Upper lobe of right lung (tissue), 1 donor: ENCODE measurements around the gene KCNN1. TPM values are rescaled to one million over a fixed set of nuclear protein-coding genes. Genes with fewer than 3 reads are reported as not detected.

Experiments
- ATAC-seq: fragments of 200-7000 bp; cut with Tn5 transposase; one replicate; pipeline ENCODE4 v1.9.1; 2020; ENCODE audit warnings: mild to moderate bottlenecking, moderate library complexity
- DNase-seq: peaks from one replicate; pipeline ENCODE4 v3.0.0-alpha.2; 2020
- H3K27ac ChIP-seq: fragments of 200-600 bp; one replicate; pipeline ENCODE4 v1.8.0; 2022
- H3K27me3 ChIP-seq: fragments of 200-600 bp; one replicate; pipeline ENCODE4 v1.8.0; 2022; ENCODE audit warnings: mild to moderate bottlenecking
- H3K36me3 ChIP-seq: fragments of 200-600 bp; one replicate; pipeline ENCODE4 v1.8.0; 2022
- H3K4me1 ChIP-seq: fragments of 200-600 bp; one replicate; pipeline ENCODE4 v1.8.0; 2022
- H3K4me3 ChIP-seq: fragments of 200-600 bp; one replicate; pipeline ENCODE4 v1.8.0; 2022; ENCODE audit warnings: mild to moderate bottlenecking
- H3K9me3 ChIP-seq: fragments of 200-600 bp; one replicate; pipeline ENCODE4 v1.8.0; 2022
- intact Hi-C: fragments of 100-400 bp; cut with DNase I; formaldehyde crosslinking; loops from one replicate; pipeline ENCODE4 v1.11.0; 2022
- total RNA-seq: library from RNA; stranded (reverse); fragmentation: NEBNext Ultra II Directional; extraction: Animal tissue kit (Norgen Biotek cat#: 25700); gene quantifications from one replicate; pipeline ENCODE4 v1.2.1, GENCODE V29; 2021
- TF ChIP-seq, protein P1 (sequence below): fragments of 200-600 bp; IDR thresholded peaks from one replicate; pipeline ENCODE4 v1.8.0; 2022; ENCODE audit warnings: antibody characterized with exemption
- donor health status: DM: no; HTN: yes; CAD: no; lungs with severe emphysema.

Gene KCNN1
- total RNA-seq, 1 donor from 2014 or later, result not detected

- ATAC-seq (peak; percentile 91), DNase-seq (peak; percentile 91)
- TF ChIP-seq, protein P1, sequence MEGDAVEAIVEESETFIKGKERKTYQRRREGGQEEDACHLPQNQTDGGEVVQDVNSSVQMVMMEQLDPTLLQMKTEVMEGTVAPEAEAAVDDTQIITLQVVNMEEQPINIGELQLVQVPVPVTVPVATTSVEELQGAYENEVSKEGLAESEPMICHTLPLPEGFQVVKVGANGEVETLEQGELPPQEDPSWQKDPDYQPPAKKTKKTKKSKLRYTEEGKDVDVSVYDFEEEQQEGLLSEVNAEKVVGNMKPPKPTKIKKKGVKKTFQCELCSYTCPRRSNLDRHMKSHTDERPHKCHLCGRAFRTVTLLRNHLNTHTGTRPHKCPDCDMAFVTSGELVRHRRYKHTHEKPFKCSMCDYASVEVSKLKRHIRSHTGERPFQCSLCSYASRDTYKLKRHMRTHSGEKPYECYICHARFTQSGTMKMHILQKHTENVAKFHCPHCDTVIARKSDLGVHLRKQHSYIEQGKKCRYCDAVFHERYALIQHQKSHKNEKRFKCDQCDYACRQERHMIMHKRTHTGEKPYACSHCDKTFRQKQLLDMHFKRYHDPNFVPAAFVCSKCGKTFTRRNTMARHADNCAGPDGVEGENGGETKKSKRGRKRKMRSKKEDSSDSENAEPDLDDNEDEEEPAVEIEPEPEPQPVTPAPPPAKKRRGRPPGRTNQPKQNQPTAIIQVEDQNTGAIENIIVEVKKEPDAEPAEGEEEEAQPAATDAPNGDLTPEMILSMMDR, result peak; percentile 97
- Histone ChIP-seq H3K36me3 (peaks cover 37% of the 10 kb centered on the region), H3K4me3 (peak overlapping the region; percentile 65), H3K9me3 (no peaks in the 10 kb centered on the region), H3K4me1 (peaks cover 19% of the 10 kb centered on the region), H3K27ac (peak overlapping the region; percentile 89), H3K27me3 (no peaks in the 10 kb centered on the region)
- intact Hi-C loops, result loop anchor here (2.0 kb wide), 1 partner anchor 52 kb away; no protein-coding TSS in a partner anchor
Measured at GRCh38 chr19:18007044-18007916, 40.4 kb downstream of the KCNN1 start.

GRCh38 chr19:18007917-18008673, 41.2 kb downstream of the KCNN1 start, which contains the start of gene ARRDC2:
ARRDC2 (plus strand) TSS chr19:18008170; CDS start chr19:18008311, 141 bp downstream.
- Histone ChIP-seq H3K27ac (peak within 1 kb of the TSS; percentile 89), H3K27me3 (no peaks in the 10 kb centered on the region), H3K9me3 (no peaks in the 10 kb centered on the region), H3K4me1 (peaks cover 15% of the 10 kb centered on the region), H3K4me3 (peak within 1 kb of the TSS; percentile 65), H3K36me3 (peaks cover 45% of the 10 kb centered on the region)
- peak; percentile 94 for DNase-seq
- intact Hi-C loops, result loop anchor here (2.0 kb wide), 1 partner anchor 51 kb away; no protein-coding TSS in a partner anchor
- ATAC-seq, result peak; percentile 88
- TF ChIP-seq, protein P1, result no peak

DNA sequence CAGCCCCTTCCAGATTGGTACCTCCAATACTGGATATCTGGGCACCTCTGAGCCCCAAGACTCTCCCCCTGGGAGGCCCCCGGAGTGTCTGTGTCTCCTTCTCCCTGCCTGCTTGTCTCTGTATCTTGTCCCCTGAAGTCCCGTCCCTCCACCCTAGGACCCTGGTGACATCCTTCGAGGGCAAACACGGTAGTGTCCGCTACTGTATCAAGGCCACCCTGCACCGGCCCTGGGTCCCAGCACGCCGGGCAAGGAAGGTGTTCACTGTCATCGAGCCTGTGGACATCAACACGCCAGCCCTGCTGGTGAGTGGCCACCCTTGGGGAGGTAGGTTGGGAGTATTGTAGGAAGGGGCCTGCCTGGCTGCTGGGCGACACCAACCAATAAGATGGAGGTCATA, 41.9 kb downstream of the KCNN1 start:
- DNase-seq, result no peak
- peaks cover 52% of the 10 kb centered on the region for H3K36me3 ChIP-seq
- H3K9me3 ChIP-seq, result no peaks in the 10 kb centered on the region
- H3K27me3 ChIP-seq, result no peaks in the 10 kb centered on the region
- H3K27ac ChIP-seq, result peak overlapping the region; percentile 89
- peaks cover 21% of the 10 kb centered on the region for H3K4me1 ChIP-seq
- H3K4me3 ChIP-seq, result peak overlapping the region; percentile 65
- intact Hi-C loops, result no loop called here
- TF ChIP-seq, protein P1, result no peak
- no peak for ATAC-seq

GRCh38 chr19:18009412-18010066, 42.6 kb downstream of the KCNN1 start:
- Histone ChIP-seq H3K27me3 (no peaks in the 10 kb centered on the region), H3K36me3 (peaks cover 58% of the 10 kb centered on the region), H3K4me3 (peak overlapping the region; percentile 65), H3K4me1 (peaks cover 24% of the 10 kb centered on the region), H3K9me3 (no peaks in the 10 kb centered on the region), H3K27ac (peak overlapping the region; percentile 89)
- ATAC-seq (no peak), DNase-seq (no peak)
- intact Hi-C loops, result no loop called here
- TF ChIP-seq, protein P1, result no peak

DNA sequence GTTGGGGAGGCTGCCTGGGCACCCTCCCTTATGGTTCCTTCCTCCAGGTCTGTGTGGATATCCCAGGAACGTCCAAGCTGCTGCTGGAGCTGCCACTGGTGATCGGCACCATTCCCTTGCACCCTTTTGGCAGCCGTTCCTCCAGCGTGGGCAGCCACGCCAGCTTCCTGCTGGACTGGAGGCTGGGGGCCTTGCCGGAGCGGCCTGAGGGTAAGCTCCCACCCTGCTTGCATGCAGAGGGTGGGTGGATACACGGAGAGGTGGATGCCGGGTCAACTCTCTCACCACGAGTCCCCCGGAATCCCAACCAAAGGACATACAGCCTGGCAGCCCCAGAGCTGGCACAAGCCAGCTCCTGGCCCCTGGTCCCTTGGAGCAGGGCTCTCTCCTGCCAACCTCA, 43.2 kb downstream of the KCNN1 start:
- Histone ChIP-seq H3K36me3 (peaks cover 63% of the 10 kb centered on the region), H3K27me3 (no peaks in the 10 kb centered on the region), H3K4me1 (peaks cover 24% of the 10 kb centered on the region), H3K27ac (peak overlapping the region; percentile 89), H3K4me3 (peak overlapping the region; percentile 65), H3K9me3 (no peaks in the 10 kb centered on the region)
- ATAC-seq, result no peak
- no peak for DNase-seq
- intact Hi-C loops, result no loop called here
- TF ChIP-seq, protein P1, result no peak
